ENCODE measurements around the gene CCDC141.
A peak's percentile ranks its signal among the peaks of the same experiment; 100 is the strongest.

CCDC141 gene

DNA sequence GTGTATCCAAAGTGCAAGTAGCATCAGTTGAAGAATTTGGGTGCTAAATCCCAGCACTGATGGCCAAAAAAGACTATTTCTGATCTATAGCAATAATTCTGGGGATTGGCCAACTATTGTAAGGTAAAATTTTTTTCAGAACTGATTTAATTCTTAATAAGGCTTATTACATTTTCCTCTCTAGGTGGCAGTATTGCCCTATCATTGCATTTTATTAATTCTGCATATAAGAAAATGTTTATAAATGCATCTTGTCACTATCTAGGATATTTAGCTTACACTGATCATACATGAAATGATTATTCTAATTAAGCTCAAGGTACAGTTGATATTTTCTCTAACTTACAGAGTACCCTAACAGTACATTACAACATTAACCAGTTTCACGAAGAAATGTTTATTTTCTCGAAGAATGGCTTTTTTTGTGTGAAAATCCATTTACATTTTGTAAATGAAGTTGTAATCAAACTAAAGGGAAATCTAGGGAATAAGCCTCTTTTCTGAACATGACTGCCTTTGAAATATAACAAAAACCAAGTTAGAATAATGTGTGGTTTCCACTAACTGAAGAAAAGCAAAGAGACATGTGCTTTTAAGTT, 253.8 kb downstream of the CCDC141 start:
- no peak for ATAC-seq (ENCODE audit: insufficient read depth, low read depth)

DNA sequence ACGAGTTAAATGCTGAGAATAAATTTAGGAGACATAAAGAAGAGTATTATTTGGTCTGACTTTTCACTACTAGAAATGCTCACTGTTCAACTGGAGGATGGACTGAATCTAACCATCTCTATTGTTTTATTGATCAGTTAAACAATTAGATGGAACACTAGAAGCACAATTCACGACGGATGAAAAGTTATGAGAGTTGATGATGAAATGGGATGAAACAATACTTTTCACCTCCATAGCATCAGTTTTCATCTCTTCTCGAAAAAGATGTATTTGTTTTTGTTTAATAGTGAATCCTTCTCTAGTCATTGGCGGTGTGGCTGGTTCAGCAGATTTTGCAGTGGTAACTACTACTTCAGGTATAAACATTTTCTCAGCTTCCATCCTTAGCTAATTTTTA, 262.0 kb downstream of the CCDC141 start:
- no peaks in the 10 kb centered on the region for H3K4me1 ChIP-seq (ENCODE audit: insufficient read depth, low read length)
- no peaks in the 10 kb centered on the region for H3K36me3 ChIP-seq (ENCODE audit: insufficient read depth, low read length)
- no peak overlapping the region for H3K4me2 ChIP-seq (ENCODE audit: insufficient read depth, low read length)
- H3K9ac ChIP-seq (ENCODE audit: low read depth, low read length), result no peak overlapping the region
- no peak overlapping the region for H2AFZ ChIP-seq (ENCODE audit: low read depth, low read length)
- no peak for DNase-seq
- no peak overlapping the region for H3K27ac ChIP-seq (ENCODE audit: low read length)
- H3K79me2 ChIP-seq (ENCODE audit: insufficient read depth, low read length), result no peaks in the 10 kb centered on the region
- no peaks in the 10 kb centered on the region for H4K20me1 ChIP-seq (ENCODE audit: insufficient read depth, low read length)
- ATAC-seq (ENCODE audit: insufficient read depth, low read depth), result no peak
- H3K9me3 ChIP-seq (ENCODE audit: insufficient read depth, low read length, severe bottlenecking), result no peaks in the 10 kb centered on the region
- H3K4me3 ChIP-seq (ENCODE audit: low read depth in 1 of 2, low read length in 2 of 2), result no peak overlapping the region
- TF ChIP-seq EZH2 (IDR thresholded peaks at IDR 0.05; ENCODE audit: borderline replicate concordance, low read depth, low read length, severe bottlenecking), result no peak
- TF ChIP-seq, protein P1, sequence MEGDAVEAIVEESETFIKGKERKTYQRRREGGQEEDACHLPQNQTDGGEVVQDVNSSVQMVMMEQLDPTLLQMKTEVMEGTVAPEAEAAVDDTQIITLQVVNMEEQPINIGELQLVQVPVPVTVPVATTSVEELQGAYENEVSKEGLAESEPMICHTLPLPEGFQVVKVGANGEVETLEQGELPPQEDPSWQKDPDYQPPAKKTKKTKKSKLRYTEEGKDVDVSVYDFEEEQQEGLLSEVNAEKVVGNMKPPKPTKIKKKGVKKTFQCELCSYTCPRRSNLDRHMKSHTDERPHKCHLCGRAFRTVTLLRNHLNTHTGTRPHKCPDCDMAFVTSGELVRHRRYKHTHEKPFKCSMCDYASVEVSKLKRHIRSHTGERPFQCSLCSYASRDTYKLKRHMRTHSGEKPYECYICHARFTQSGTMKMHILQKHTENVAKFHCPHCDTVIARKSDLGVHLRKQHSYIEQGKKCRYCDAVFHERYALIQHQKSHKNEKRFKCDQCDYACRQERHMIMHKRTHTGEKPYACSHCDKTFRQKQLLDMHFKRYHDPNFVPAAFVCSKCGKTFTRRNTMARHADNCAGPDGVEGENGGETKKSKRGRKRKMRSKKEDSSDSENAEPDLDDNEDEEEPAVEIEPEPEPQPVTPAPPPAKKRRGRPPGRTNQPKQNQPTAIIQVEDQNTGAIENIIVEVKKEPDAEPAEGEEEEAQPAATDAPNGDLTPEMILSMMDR (IDR thresholded peaks at IDR 0.05; ENCODE audit: borderline replicate concordance, extremely low read depth, low read length, poor library complexity, severe bottlenecking), result no peak
- peaks cover 6% of the 10 kb centered on the region for H3K27me3 ChIP-seq (ENCODE audit: insufficient read depth, low read length, poor library complexity)

More for the DNA sequence above, 253.8 kb downstream of the CCDC141 start:
- no peak overlapping the region for H3K9ac ChIP-seq (ENCODE audit: low read depth, low read length)
- no peak overlapping the region for H3K4me2 ChIP-seq (ENCODE audit: insufficient read depth, low read length)
- H4K20me1 ChIP-seq (ENCODE audit: insufficient read depth, low read length), result no peaks in the 10 kb centered on the region
- H3K36me3 ChIP-seq (ENCODE audit: insufficient read depth, low read length), result no peaks in the 10 kb centered on the region
- no peaks in the 10 kb centered on the region for H3K4me1 ChIP-seq (ENCODE audit: insufficient read depth, low read length)
- no peaks in the 10 kb centered on the region for H3K79me2 ChIP-seq (ENCODE audit: insufficient read depth, low read length)
- DNase-seq, result no peak
- no peaks in the 10 kb centered on the region for H3K9me3 ChIP-seq (ENCODE audit: insufficient read depth, low read length, severe bottlenecking)
- TF ChIP-seq, protein P1 (IDR thresholded peaks at IDR 0.05; ENCODE audit: borderline replicate concordance, extremely low read depth, low read length, poor library complexity, severe bottlenecking), result peak; percentile 68
- TF ChIP-seq EZH2 (IDR thresholded peaks at IDR 0.05; ENCODE audit: borderline replicate concordance, low read depth, low read length, severe bottlenecking), result no peak
- H2AFZ ChIP-seq (ENCODE audit: low read depth, low read length), result no peak overlapping the region
- H3K27ac ChIP-seq (ENCODE audit: low read length), result no peak overlapping the region
- H3K27me3 ChIP-seq (ENCODE audit: insufficient read depth, low read length, poor library complexity), result no peaks in the 10 kb centered on the region
- no peak overlapping the region for H3K4me3 ChIP-seq (ENCODE audit: low read depth in 1 of 2, low read length in 2 of 2)

DNA sequence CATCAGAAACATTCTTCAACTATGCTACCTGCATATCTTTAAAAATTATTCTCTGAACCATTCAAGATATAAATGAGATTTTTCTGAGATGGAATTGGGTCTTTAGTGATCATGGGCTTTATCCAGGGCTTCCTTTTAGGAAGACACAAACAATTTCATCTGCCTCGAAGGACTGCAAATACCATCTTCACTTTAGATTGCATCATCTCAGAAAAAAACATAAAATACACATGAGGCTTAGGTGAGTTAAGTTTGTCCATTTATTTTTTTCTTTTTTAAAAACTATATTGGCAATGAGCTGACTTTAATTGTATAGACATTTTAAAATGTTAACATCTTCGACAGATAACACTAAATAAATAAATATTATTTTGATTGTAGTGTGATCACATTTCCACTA, 262.8 kb downstream of the CCDC141 start:
- Histone ChIP-seq H3K79me2 (ENCODE audit: insufficient read depth, low read length) (no peaks in the 10 kb centered on the region), H3K27ac (ENCODE audit: low read length) (no peak overlapping the region), H4K20me1 (ENCODE audit: insufficient read depth, low read length) (no peaks in the 10 kb centered on the region), H3K27me3 (ENCODE audit: insufficient read depth, low read length, poor library complexity) (peaks cover 6% of the 10 kb centered on the region), H3K4me3 (ENCODE audit: low read depth in 1 of 2, low read length in 2 of 2) (no peak overlapping the region), H3K4me1 (ENCODE audit: insufficient read depth, low read length) (no peaks in the 10 kb centered on the region), H3K4me2 (ENCODE audit: insufficient read depth, low read length) (no peak overlapping the region), H2AFZ (ENCODE audit: low read depth, low read length) (no peak overlapping the region), H3K36me3 (ENCODE audit: insufficient read depth, low read length) (no peaks in the 10 kb centered on the region), H3K9me3 (ENCODE audit: insufficient read depth, low read length, severe bottlenecking) (no peaks in the 10 kb centered on the region), H3K9ac (ENCODE audit: low read depth, low read length) (no peak overlapping the region)
- ATAC-seq (ENCODE audit: insufficient read depth, low read depth) (no peak), DNase-seq (no peak)
- no peak for TF ChIP-seq EZH2 (IDR thresholded peaks at IDR 0.05; ENCODE audit: borderline replicate concordance, low read depth, low read length, severe bottlenecking)
- TF ChIP-seq, protein P1 (IDR thresholded peaks at IDR 0.05; ENCODE audit: borderline replicate concordance, extremely low read depth, low read length, poor library complexity, severe bottlenecking), result no peak
